GM19025 (cell line): ENCODE measurements around the gene B3GALNT1.

Experiments
- ATAC-seq: cut with Tn5 transposase; IDR thresholded peaks from one replicate; pipeline ENCODE4 v1.9.1; 2021; ENCODE audit warnings: mild to moderate bottlenecking, low read depth, moderate library complexity; ENCODE audit not compliant: unreplicated experiment

The B3GALNT1 gene

GRCh38 chr3:161104561-161105551 is at the start of gene B3GALNT1:
Gene B3GALNT1, minus strand, starts transcription at chr3:161105349. Its CDS starts 18,595 bp downstream, at chr3:161086754.
- ATAC-seq, result peak; percentile 75

DNA sequence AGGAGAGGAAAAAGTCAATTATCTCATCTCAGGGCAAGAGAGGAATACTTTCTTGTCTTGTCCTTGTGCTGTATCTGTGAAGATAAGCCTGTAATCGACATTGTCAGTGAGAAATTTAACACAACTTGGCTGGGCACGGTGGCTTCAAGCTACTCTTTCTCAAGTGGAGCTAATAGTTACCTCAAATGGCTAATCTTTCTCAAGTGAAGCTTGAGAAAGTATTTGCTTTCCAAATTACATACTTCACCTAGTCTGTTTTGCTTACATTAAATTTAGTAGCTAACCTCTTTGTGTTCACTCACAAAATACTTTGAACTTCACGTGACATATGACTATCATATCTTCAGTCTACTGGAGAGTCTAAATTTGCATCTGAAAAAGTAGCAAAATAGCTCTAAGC is 48.3 kb upstream of the B3GALNT1 start:
- no peak for ATAC-seq

DNA sequence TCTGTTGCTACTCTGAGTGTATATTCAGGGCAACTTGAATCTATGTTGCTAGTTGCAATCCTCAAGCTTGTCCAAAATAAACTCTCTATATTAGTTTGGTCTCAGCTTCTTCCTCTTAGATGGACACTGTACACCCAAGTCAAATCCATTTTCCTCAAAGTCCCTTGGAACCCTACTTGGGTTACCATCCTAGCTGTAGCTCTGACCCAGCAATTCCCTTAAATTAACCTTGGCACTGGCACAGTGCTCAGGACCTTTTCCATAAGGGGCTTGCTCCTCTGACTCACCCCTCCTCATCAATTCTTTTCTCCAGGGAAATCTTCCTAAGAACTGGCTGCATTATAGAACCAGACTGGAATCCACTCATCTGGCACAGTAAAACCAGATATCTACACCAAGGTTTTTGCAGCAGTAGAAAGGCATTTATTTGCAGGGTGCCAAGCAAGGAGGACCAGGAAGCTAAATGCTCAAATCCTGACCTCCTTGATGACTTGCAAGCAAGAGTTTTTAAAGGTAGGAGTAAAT is 44.9 kb upstream of the B3GALNT1 start:
- ATAC-seq, result no peak

GRCh38 chr3:161149529-161149928 is 44.4 kb upstream of the B3GALNT1 start:
- ATAC-seq, result no peak

DNA sequence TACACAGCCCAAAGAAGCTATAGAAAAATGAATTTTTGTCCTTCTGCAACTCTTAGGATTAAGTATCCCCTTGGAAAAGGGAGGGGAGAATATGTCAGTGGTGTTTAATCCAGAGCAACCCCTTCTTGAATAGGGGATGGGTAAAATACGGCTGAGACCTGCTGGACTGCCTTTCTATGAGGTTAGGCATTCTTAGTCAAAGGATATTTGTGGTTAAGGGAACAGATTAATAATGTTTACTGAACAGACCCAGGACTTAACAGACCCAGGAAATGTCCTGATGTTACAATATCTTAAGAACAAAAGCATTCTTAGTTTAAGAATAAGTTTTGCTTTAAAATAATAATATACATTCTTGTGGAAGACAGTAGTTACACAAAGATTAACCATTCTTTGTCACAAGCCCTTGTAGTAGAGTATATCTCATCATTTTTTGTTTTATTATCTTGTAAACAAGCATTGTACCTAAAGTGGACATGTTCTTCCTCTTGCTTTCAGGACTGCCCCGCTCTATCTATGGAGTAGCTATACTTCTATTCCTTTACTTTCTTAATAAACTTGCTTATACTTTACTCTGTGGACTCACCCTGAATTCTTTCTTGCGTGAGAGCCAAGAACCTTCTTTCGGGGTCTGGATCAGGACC is 43.8 kb upstream of the B3GALNT1 start:
- no peak for ATAC-seq

- ATAC-seq, result no peak
Observed at GRCh38 chr3:161142486-161142885, 37.3 kb upstream of the B3GALNT1 start.

- no peak for ATAC-seq
Observed at GRCh38 chr3:161139686-161140085, 34.5 kb upstream of the B3GALNT1 start.

DNA sequence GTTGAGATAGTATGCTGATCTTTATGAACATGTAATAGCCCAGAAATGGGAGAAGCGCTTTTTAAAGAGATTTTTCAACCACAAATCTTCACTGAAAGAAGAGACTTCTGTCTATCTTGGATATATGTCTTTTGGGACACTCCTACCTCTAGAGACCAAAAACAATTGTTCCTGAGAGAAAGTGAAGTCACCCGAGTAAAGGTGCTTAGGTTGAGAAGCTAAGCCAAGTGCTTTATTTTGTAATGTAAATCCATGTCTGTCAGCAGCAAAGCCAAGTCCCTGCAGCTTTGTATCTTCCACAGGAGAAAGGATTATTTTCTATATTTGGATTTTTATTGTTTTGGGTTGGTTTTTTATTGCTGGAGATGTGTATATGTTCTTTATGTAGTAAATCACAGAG is 32.1 kb upstream of the B3GALNT1 start:
- no peak for ATAC-seq

GRCh38 chr3:161132391-161132790 is 27.2 kb upstream of the B3GALNT1 start:
- no peak for ATAC-seq

- ATAC-seq, result no peak
Observed at GRCh38 chr3:161126495-161126894, 21.3 kb upstream of the B3GALNT1 start.

DNA sequence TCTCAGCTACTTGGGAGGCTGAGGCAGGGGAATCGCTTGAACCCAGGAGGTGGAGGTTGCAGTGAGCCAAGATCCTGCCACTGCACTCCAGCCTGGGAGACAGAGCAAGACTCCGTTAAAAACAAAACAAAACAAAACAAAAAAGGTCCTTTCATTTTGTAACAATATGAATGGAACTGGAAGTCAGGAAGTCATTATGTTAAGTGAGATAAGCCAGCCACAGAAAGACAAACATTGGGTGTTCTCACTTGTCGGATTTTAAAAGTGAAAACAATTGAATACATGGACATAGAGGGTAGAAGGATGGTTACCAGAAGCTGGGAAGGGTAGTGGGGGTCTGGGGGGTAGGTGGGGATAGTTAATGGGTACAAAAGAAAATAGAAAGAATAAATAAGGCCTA is 12.5 kb upstream of the B3GALNT1 start:
- no peak for ATAC-seq

- ATAC-seq, result no peak
Observed at GRCh38 chr3:161108840-161109239, 3.7 kb upstream of the B3GALNT1 start.

GRCh38 chr3:161107311-161107710 is 2.2 kb upstream of the B3GALNT1 start:
- no peak for ATAC-seq

DNA sequence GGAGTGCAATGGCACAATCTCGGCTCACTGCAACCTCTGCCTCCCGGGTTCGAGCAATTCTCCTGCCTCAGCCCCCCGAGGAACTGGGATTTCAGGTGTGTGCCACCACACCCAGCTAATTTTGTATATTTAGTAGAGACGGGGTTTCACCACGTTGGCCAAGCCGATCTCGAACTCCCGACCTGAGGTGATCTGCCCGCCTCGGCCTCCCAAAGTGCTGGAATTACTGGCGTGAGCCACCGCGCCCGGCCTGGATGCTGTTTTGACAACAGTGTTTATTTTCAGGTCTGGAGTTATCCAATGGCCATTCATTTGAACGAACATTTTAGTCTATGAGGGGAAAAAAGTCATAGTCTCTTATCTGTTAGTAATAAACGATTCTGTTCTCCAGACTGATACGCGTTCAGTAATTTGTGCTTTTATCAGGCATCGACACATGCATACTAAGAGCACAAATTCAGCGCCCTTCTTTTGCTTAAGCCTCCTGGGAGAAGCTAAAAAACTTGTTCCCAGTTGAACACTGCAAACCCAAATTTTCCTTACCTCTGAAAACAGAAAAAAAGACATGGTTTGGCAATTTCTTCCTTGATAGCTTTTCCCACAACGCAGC is 1.3 kb downstream of the B3GALNT1 start:
- ATAC-seq, result no peak

GRCh38 chr3:161101609-161102008 is 3.5 kb downstream of the B3GALNT1 start:
- no peak for ATAC-seq

DNA sequence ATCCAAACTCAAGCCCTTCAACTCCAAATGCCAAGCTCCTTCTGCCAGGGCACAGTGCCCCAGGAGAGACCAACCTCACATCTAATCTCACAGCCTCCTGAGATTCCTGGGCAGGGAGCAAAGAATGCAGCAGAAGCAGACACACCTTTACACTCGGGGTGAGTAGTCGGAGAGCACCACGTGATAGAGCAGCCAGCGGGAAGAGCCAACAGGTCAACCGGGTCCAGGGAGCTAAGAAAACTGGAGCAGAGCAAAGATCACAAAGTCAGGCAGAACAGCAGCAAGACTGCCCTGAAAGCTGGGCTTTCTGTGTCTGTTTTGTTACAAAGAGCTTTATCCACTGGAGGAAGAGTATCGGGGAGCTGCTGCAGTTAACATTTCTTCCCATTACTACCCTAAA is 4.2 kb downstream of the B3GALNT1 start:
- ATAC-seq, result no peak

- no peak for ATAC-seq
Observed at GRCh38 chr3:161096771-161097367, 8.3 kb downstream of the B3GALNT1 start.

DNA sequence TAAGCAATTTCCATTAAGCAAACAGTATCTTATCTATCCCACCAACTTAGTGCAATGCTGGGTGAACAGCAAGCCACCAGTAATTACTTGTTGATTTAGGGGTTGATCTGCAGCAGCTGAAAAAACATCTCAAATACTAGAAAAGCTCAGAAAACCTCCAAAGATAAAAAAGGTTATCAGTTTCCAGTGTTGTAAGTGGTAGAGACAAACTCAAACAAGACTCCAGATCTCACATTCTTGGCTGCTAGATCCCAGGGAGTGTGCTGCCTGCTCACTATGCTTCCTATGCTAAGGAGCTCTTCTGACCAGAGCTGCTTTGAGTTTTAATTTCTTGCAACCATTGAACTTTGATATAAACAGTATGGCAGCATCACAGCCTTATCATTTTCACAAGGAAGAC is 11.3 kb downstream of the B3GALNT1 start:
- ATAC-seq, result no peak

GRCh38 chr3:161084277-161084676 is 20.9 kb downstream of the B3GALNT1 start:
- ATAC-seq, result no peak

GRCh38 chr3:161083131-161083530 is 22.0 kb downstream of the B3GALNT1 start:
- no peak for ATAC-seq

DNA sequence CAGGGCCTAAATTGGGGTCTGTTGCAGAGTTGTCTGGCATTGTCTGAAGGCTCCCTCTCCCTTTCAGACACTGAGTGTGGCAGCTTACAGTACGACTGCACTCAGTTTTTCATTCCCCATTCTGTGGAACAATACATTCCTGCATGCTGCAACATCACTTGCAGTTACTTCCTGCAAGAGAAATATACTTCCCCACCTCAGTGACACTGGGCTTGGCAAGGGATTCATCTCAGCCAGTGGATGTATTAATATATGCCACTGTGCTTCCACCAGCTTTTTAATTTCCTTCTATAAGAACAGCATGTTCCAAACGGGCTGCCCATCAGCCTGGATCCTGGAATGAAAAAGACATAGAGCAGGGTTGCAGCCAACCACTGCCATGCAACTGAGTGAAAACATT is 23.1 kb downstream of the B3GALNT1 start:
- ATAC-seq, result peak; percentile 29
